ENCODE data around the gene OTOF.

DNA sequence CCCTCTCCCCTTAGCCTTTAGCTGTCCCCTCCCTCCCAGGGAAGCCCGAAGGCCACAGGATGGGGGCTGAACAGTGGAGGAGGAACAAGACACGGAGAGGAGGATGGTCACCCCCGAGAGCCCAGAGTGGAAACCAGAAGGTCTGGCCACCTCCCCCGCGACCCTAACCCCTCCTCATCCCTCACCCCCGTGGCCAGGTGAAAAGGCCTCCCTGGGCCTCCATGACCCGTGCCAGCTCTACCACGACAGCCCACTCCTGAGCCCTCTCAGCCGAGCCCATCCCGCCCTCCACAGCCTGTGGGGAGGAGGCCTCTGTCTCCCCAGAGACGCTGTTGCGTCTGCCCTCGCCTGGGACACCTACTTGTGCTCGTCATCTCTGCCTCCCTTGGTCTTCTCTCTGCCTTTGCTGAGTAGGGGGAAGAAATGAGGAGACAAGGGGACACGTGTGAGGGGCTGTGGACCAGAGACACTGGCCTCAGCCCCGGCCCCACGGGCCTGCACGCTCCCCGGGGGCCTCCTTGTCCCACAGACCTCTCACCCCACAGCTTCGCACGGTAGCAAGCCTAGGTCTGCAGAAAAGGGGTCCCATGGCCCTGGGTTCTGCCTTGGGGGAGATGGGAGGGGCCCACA is 32.5 kb upstream of the OTOF start:
- TF ChIP-seq POLR2A (IDR thresholded peaks at IDR 0.05; ENCODE audit: low read length) = no peak
- no peak for TF ChIP-seq GATA1 (IDR thresholded peaks at IDR 0.05; ENCODE audit: low read depth, low read length)
